ENCODE measurements around the gene FUT1.
"Not testable (repeated sequence)": the region's sequence is repeated elsewhere in the genome, so short reads cannot be mapped to it uniquely, and the experiment has no call there.

GRCh38 chr19:48718106-48718505 lies 34.3 kb downstream of the FUT1 start:
- not testable (repeated sequence) for TF ChIP-seq CTCF (IDR thresholded peaks at IDR 0.05); ZNF396 (CRISPR knock-in tag; IDR thresholded peaks at IDR 0.05; ENCODE audit: borderline replicate concordance); SP1 (CRISPR knock-in tag; conservative IDR thresholded peaks at IDR 0.05)
